Bronchial smooth muscle cell (primary cell): Measurements from ENCODE around the gene USP46. TPM values are rescaled to one million over a fixed set of nuclear protein-coding genes. Genes with fewer than 3 reads are reported as not detected.

Experiments used
- total RNA-seq: library from RNA; depleted of rRNA; stranded (reverse); fragments of >200 nt; gene quantifications from 2 replicates; pipeline ENCODE4 v1.2.1, GENCODE V29; 2014

The USP46 gene
- total RNA-seq, result 10.5 and 11.8 TPM in 2 replicates

GRCh38 chr4:52659001-52659721 lies at the start of gene USP46:
TSS of gene USP46 (minus strand) at chr4:52659301. CDS start at chr4:52659150, 151 bp downstream.

Other genes starting within 250 kb of the USP46 start
- gene ERVMER34-1, start 92.1 kb upstream of the USP46 start, total RNA-seq, result not detected in 2 replicates
- 0.09 and 0.16 TPM in 2 replicates for gene RASL11B, start 203.0 kb upstream of the USP46 start, total RNA-seq